Ishikawa (cell line): ENCODE data around the gene CBX3.

Experiments used
- CEBPB ChIP-seq: IDR thresholded peaks from 2 replicates; pipeline ENCODE4 v1.6.1; 2012
- EGR1 ChIP-seq: IDR thresholded peaks from 2 replicates; pipeline ENCODE4 v1.6.1; 2012
- EP300 ChIP-seq: IDR thresholded peaks from 2 replicates; pipeline ENCODE4 v1.6.1; 2012; ENCODE audit warnings: borderline replicate concordance
- NFIC ChIP-seq: IDR thresholded peaks from 2 replicates; pipeline ENCODE4 v1.6.1; 2012
- RAD21 ChIP-seq: IDR thresholded peaks from 2 replicates; pipeline ENCODE4 v1.6.1; 2012; ENCODE audit warnings: low read depth
- TEAD4 ChIP-seq: IDR thresholded peaks from 2 replicates; pipeline ENCODE4 v1.6.1; 2012

DNA sequence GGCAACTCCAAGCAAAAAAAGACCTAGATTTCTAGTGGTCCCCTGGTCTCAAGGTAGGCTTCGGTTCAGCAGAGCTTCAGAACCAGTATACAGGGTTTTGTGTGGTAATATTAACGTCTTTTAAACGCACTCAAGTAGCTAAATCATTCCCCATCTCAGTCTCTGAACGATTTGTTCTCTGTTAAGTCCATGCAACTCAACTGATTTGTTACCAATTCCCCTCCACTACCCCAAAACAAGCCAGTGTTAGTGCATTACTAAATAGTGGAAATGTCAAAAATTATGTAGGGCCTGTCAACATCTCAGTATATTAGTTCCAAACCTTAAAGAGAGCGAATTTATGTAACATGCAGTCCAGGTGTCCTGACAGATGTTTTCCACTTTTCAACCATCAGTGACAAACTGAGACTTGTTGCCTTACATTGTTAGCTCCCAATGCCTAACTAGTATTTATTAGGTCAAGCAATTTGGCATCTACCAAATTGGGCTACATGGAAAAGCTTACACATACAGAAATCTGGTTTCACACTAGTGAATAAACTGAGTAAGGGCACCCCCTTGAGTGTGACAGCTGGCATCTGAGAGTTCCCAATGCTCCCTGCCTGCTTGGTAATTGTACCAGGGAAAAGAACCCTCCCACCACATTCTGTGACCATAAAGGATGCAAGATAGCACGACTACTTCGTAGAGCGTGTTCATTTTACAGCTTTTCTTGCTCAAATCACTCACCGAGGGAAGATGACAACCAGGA, 13.2 kb upstream of the CBX3 start:
- TF ChIP-seq CEBPB (no peak), EGR1 (no peak), TEAD4 (no peak), EP300 (no peak), RAD21 (no peak), NFIC (no peak)
